ENCODE data around the gene MAP7D1.
"Not testable (repeated sequence)": the region's sequence is repeated elsewhere in the genome, so short reads cannot be mapped to it uniquely, and the experiment has no call there.

The MAP7D1 gene

GRCh38 chr1:36154765-36155407, 1.1 kb upstream of the MAP7D1 start:
- DNase-seq, result no peak

- DNase-seq, result peak; percentile 50 to 60
Observed at GRCh38 chr1:36156329-36157114, 562 bp downstream of the MAP7D1 start.

GRCh38 chr1:36157115-36157903, 1.3 kb downstream of the MAP7D1 start:
- no peak for DNase-seq

- no peak for DNase-seq
Observed at GRCh38 chr1:36157973-36158826, 2.2 kb downstream of the MAP7D1 start.

GRCh38 chr1:36158827-36159252, 2.9 kb downstream of the MAP7D1 start:
- not testable (repeated sequence) for DNase-seq

GRCh38 chr1:36159614-36160387, 3.8 kb downstream of the MAP7D1 start:
- no peak for DNase-seq

- DNase-seq, result no peak
Observed at GRCh38 chr1:36160388-36160948, 4.5 kb downstream of the MAP7D1 start.

GRCh38 chr1:36160949-36161485, 5.1 kb downstream of the MAP7D1 start:
- peak; percentile 66 to 72 for DNase-seq

GRCh38 chr1:36161641-36162531, 5.9 kb downstream of the MAP7D1 start:
- peak; percentile 62 to 67 for DNase-seq

GRCh38 chr1:36162680-36163239, 6.8 kb downstream of the MAP7D1 start:
- no peak for DNase-seq

GRCh38 chr1:36163426-36163825, 7.5 kb downstream of the MAP7D1 start:
- DNase-seq, result no peak

GRCh38 chr1:36164361-36164760, 8.4 kb downstream of the MAP7D1 start:
- DNase-seq, result no peak

GRCh38 chr1:36165145-36165544, 9.2 kb downstream of the MAP7D1 start:
- DNase-seq, result no peak

GRCh38 chr1:36166136-36166535, 10.2 kb downstream of the MAP7D1 start:
- DNase-seq, result no peak

GRCh38 chr1:36166938-36167905, 11.3 kb downstream of the MAP7D1 start:
- DNase-seq, result no peak

GRCh38 chr1:36168514-36168913, 12.6 kb downstream of the MAP7D1 start:
- DNase-seq, result no peak

GRCh38 chr1:36170643-36171412, 14.9 kb downstream of the MAP7D1 start:
- no peak for DNase-seq

Measured in CD4-positive, alpha-beta T cell treated with Interleukin-4 for 1 hour (primary cell).